Measurements from ENCODE around the gene TOGARAM2.
"Not testable (repeated sequence)": the region's sequence is repeated elsewhere in the genome, so short reads cannot be mapped to it uniquely, and the experiment has no call there.

TOGARAM2 gene

DNA sequence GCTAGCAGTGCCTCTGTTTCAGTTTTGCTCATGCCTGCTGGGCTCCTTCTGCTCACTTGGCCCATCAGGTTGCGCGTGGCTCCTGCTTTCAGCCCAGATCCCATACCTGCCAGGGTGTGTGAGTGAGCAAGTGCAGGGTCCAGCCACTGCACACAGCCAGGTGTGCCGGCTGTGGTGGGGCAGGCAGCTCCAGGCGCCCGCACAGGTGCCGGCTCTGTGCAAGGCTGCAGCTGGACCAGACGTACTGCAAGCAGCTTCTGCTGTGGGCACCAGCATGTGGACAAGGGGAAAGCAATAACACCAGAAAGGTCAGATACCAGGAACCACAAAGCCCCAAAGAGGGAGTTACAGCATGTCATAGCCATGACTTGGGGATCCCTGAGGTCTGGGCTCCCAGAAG is 98.8 kb downstream of the TOGARAM2 start:
- Histone ChIP-seq H3K4me1 (ENCODE audit: insufficient read depth, low read length) (peaks cover 5% of the 10 kb centered on the region; the same call in 1 of the 2 replicates), H3K9me3 (ENCODE audit: insufficient read depth, low read depth, low read length) (peaks cover 23% of the 10 kb centered on the region), H3K27me3 (ENCODE audit: insufficient read depth, low read length) (no peaks in the 10 kb centered on the region), H3K4me3 (ENCODE audit: low read length) (no peak overlapping the region), H3K9ac (ENCODE audit: low read depth, low read length) (no peak overlapping the region), H3K27ac (ENCODE audit: low read depth, low read length) (no peak overlapping the region), H3K36me3 (ENCODE audit: insufficient read depth, low read length) (no peaks in the 10 kb centered on the region)
- 97% methylated on average over 7 of the region's 7 CpGs for WGBS

DNA sequence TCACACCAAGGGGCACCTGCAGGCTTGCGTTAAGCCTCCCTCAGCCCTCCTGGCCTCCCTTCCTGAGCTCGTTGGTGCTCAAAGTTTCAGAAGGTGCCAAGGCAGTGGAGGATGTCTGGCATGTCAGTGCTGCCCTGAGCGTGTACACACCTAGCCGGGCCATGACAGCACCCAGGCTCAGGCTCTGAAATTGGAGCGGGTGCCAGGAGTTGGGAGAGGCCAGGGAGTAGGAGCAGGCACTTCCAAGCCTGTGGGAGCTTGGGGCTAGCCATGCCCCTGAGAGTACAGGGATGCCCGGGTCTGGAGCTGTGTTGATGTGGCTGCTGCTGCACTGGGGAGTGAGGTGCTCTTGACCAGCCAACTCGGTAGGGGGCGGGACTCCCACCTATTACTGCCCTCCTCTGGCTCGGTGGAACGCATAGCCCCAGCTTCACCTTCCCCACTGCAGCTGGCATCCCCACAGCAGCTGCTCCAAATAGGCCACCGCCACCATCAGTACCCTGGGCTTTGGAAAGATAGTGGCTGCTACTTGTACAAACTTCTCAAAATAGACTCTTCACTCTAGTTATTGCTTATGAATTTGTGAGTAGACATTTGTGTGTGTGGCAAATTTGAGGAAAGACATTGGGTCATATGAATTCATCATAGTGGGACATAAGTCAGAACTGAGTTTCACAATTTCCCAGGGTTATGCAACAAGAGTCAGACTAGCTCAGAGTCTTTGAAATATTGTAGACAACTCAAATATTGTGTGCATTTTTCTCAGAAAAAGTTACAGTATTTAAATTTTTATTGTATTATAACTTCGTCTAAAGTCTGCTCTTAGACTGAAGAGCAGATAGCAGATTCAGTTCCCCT is 100.0 kb downstream of the TOGARAM2 start:
- Histone ChIP-seq H3K4me3 (ENCODE audit: low read length) (no peak overlapping the region), H3K9me3 (ENCODE audit: insufficient read depth, low read depth, low read length) (peaks cover 23% of the 10 kb centered on the region), H3K4me1 (ENCODE audit: insufficient read depth, low read length) (peaks cover 2% of the 10 kb centered on the region; the same call in 1 of the 2 replicates), H3K9ac (ENCODE audit: low read depth, low read length) (no peak overlapping the region), H3K36me3 (ENCODE audit: insufficient read depth, low read length) (no peaks in the 10 kb centered on the region), H3K27me3 (ENCODE audit: insufficient read depth, low read length) (no peaks in the 10 kb centered on the region), H3K27ac (ENCODE audit: low read depth, low read length) (no peak overlapping the region)
- 86% methylated on average over 11 of the region's 12 CpGs for whole genome bisulfite sequencing

DNA sequence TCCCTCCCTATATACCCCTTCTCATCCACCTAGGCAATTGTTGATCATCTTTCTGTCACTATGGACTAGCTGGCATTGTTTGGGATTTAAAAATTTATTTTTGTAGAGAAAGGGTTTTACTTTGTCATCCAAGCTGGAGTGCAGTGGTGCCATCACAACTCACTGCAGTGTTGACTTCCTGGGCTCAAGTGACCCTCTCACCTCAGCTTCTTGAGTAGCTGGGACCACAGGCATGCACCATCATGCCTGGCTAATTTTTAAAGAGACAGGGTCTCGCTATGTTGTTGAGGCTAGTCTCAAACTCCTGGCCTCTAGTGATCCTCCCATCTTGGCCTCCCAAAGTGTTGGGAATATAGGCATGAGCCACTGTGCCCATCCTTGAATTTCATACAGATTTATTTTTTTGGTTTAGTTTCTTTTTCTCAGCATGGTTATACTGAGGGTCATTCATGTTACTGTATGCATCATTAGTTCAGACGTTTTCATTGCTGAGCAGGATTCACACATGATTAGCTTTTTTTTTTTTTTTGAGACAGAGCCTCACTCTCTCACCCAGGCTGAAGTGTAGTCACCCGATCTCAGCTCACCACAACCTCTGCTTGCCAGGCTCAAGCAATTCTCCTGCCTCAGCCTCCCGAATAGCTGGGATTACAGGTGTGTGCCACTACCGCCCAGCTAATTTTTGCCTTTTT is 101.9 kb downstream of the TOGARAM2 start:
- no peaks in the 10 kb centered on the region for H3K4me1 ChIP-seq (ENCODE audit: insufficient read depth, low read length)
- H3K27me3 ChIP-seq (ENCODE audit: insufficient read depth, low read length): no peaks in the 10 kb centered on the region
- peaks cover 23% of the 10 kb centered on the region for H3K9me3 ChIP-seq (ENCODE audit: insufficient read depth, low read depth, low read length)
- no peak overlapping the region for H3K9ac ChIP-seq (ENCODE audit: low read depth, low read length)
- WGBS: 95% methylated on average over 5 of the region's 5 CpGs
- no peak overlapping the region for H3K4me3 ChIP-seq (ENCODE audit: low read length)
- H3K27ac ChIP-seq (ENCODE audit: low read depth, low read length): no peak overlapping the region
- H3K36me3 ChIP-seq (ENCODE audit: insufficient read depth, low read length): no peaks in the 10 kb centered on the region

DNA sequence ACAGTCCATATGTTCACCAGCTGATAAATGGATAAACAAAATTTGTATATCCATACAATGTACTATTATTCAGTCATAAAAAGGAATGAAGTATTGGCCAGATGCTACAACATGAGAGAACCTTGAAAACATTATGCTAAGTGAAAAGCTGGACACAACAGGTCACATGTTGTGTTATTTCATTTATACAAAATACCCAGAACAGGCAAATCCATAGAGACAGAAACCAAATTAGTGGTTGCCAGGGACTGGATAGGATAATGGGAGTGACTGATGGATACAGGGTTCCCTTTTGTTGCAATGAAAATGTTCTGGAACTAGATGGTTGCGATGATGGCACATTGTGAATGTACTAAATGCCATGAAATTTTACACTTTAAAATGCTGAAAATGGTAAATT is 103.5 kb downstream of the TOGARAM2 start:
- no peaks in the 10 kb centered on the region for H3K4me1 ChIP-seq (ENCODE audit: insufficient read depth, low read length)
- H3K9ac ChIP-seq (ENCODE audit: low read depth, low read length): no peak overlapping the region
- H3K36me3 ChIP-seq (ENCODE audit: insufficient read depth, low read length): no peaks in the 10 kb centered on the region
- H3K27me3 ChIP-seq (ENCODE audit: insufficient read depth, low read length): no peaks in the 10 kb centered on the region
- WGBS: 100% methylated on average over 1 of the region's 1 CpG
- H3K27ac ChIP-seq (ENCODE audit: low read depth, low read length): no peak overlapping the region
- no peak overlapping the region for H3K4me3 ChIP-seq (ENCODE audit: low read length)
- peaks cover 16% of the 10 kb centered on the region for H3K9me3 ChIP-seq (ENCODE audit: insufficient read depth, low read depth, low read length)

DNA sequence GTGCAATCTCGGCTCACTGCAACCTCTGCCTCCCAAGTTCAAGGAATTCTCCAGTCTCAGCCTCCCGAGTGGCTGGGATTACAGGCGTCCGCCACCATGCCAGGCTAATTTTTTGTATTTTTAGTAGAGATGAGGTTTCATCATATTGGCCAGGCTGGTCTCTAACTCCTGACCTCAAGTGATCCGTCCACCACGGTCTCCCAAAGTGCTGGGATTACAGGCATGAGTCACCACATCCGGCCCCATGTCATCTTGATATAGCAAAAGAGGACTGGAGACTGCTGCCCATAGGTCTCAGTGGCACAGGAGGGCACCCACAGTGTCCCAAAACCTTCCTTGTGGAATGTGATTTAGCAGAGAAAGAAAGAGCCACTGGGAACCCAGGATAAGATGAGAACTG is 109.2 kb downstream of the TOGARAM2 start:
- not testable (repeated sequence) for H3K9ac ChIP-seq (ENCODE audit: low read depth, low read length); H3K27ac ChIP-seq (ENCODE audit: low read depth, low read length); H3K27me3 ChIP-seq (ENCODE audit: insufficient read depth, low read length); H3K4me1 ChIP-seq (ENCODE audit: insufficient read depth, low read length); H3K9me3 ChIP-seq (ENCODE audit: insufficient read depth, low read depth, low read length); H3K4me3 ChIP-seq (ENCODE audit: low read length); H3K36me3 ChIP-seq (ENCODE audit: insufficient read depth, low read length)
- 91% methylated on average over 7 of the region's 7 CpGs for WGBS

DNA sequence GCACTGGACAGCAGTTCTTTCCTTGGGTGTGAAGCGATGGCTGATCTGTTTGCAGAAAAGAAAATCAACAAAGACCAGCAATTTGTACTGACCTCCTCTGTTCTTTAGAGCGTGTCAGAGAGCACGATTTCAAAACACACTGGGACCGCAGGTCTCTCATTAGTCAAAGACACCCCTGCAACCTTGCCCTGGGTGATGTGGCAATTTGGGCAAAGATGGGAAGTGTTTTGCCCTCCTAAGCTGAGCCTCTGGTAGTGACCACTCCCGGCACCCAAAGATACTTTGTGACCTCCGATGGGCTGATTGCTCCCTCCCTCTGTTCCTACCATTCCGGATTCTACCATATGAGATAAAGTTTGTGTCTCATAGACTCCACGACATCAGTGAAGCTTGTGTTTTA is 115.9 kb downstream of the TOGARAM2 start:
- H3K9ac ChIP-seq (ENCODE audit: low read depth, low read length): no peak overlapping the region
- WGBS: 95% methylated on average over 8 of the region's 8 CpGs
- H3K4me1 ChIP-seq (ENCODE audit: insufficient read depth, low read length): no peaks in the 10 kb centered on the region
- H3K4me3 ChIP-seq (ENCODE audit: low read length): no peak overlapping the region
- no peak overlapping the region for H3K27ac ChIP-seq (ENCODE audit: low read depth, low read length)
- no peaks in the 10 kb centered on the region for H3K36me3 ChIP-seq (ENCODE audit: insufficient read depth, low read length)
- peaks cover 6% of the 10 kb centered on the region for H3K9me3 ChIP-seq (ENCODE audit: insufficient read depth, low read depth, low read length)
- H3K27me3 ChIP-seq (ENCODE audit: insufficient read depth, low read length): no peaks in the 10 kb centered on the region

DNA sequence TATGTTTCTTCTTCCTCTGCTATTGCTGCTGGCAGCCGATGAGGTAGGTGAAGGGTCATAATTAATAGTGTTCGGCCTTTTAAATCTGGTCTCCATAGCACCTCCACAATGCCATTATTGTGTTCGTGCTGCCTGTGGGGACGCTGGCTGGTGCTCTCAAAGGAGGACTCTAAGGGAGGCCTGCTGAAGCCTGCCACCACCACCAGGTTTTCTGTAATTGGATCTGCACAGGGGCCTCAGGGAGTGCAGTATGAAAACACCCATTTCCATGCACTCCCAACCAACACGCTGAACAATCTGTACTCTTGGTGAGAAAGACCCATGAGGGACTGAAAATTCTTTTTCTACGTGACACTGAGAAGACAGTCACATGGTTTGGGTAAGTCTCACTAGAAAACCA is 116.5 kb downstream of the TOGARAM2 start:
- WGBS: 86% methylated on average over 5 of the region's 6 CpGs

DNA sequence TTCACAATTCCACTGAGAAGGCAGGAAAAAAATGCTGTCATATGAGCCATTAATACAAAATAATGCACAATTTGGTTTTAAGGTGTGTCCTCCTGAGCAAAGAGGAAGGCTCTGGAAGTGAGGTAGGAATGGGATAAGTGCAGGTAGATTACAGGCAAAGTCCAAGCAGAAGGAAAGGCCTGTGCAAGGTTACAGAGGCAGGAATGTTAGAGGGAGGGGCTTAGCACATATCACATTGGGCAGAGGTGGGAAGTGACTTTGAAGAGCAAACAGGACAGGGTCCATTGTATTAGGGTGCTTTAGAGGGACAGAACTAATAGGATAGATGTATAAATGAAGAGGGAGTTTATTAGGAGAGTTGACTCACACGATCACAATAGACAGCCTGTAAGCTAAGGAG is 119.5 kb downstream of the TOGARAM2 start:
- Histone ChIP-seq H3K27me3 (ENCODE audit: insufficient read depth, low read length) (no peaks in the 10 kb centered on the region), H3K4me1 (ENCODE audit: insufficient read depth, low read length) (no peaks in the 10 kb centered on the region), H3K36me3 (ENCODE audit: insufficient read depth, low read length) (no peaks in the 10 kb centered on the region), H3K4me3 (ENCODE audit: low read length) (no peak overlapping the region), H3K9ac (ENCODE audit: low read depth, low read length) (no peak overlapping the region), H3K9me3 (ENCODE audit: insufficient read depth, low read depth, low read length) (peaks cover 6% of the 10 kb centered on the region), H3K27ac (ENCODE audit: low read depth, low read length) (no peak overlapping the region)
- WGBS: 100% methylated on average over 1 of the region's 1 CpG

More for the DNA sequence above, 116.5 kb downstream of the TOGARAM2 start:
- Histone ChIP-seq H3K4me1 (ENCODE audit: insufficient read depth, low read length) (no peaks in the 10 kb centered on the region), H3K27me3 (ENCODE audit: insufficient read depth, low read length) (no peaks in the 10 kb centered on the region), H3K4me3 (ENCODE audit: low read length) (no peak overlapping the region), H3K27ac (ENCODE audit: low read depth, low read length) (no peak overlapping the region), H3K9me3 (ENCODE audit: insufficient read depth, low read depth, low read length) (peaks cover 6% of the 10 kb centered on the region), H3K36me3 (ENCODE audit: insufficient read depth, low read length) (no peaks in the 10 kb centered on the region), H3K9ac (ENCODE audit: low read depth, low read length) (no peak overlapping the region)
